IPS DF 4.7 (cell line): ENCODE measurements around the gene TOR4A.

ENCODE experiments used
- DNase-seq: peaks from one replicate; pipeline ENCODE4 v3.0.0-alpha.2; 2013; ENCODE audit warnings: low spot score; ENCODE audit errors: extremely low read depth

TOR4A gene

DNA sequence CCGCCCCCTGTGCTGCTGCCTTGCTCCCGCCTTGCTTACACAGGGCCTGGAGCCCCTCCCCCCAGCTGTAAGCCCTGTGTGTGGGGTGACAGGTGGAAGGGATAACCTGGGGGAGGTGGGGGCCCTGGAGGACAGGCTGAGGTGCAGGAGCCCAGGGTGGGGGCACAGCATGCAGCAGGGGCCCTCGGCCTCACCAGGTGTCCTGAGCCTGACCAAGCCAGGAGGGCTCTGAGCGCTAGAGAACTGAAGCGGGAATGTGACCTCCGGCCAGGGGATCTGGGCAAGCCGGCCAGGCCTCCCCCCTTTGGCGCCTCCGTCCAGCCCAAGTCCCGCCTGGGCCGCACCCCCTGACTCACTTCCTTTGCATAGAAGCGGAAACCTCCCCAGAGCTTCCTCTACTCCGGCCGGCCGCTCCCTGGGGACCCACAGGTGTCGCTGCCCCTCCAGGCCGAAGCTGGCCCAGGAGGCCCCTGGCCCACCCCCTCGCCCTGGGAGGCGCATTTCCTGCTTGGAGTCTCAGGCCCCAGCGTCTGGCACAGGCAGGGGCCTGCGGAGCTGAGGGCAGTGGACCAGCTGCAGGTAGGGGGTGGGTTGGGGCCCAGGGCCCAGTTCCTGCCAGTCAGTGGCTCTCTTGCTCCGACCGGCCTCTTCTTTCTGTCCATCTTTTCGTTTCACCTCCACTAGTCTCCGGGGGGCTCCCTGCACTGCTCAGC, at the start of gene TOR4A:
Gene TOR4A (plus strand): TSS at position 398 of the 713 bp plus-strand sequence. CDS start 964 bp downstream, outside the sequence.
- DNase-seq: no peak

DNA sequence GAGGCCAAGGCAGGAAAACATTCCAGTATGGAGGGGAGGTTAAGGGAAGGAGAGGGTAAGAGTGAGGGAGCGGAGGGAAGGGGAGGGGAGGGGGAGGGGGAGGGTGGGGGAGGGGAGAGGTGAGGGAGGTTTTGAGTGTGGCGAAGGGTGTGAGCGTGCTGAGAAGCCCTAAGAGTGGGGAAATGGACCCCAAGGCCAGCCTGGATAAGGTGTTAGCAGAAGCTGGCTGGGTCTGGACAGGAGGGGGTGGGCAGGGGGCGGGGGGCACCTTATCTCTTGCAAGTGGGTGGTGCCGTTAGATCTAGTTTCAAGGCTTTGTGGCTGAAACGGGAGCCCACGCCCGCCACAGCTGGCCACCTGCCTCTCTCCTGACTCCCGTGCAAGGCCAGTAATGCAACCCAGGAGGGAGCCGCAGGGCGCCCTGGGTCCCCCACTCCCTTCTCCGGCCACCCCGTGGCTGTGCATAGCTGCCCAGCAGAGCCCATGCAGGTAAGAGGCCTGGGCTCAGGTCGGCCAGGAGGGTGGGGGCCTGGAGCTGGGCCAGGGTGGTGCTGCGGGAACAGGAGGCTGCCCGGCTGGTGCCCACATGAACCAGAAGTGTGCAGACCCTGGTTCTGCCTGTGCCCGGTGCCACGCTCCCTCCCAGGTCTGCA, 49.5 kb upstream of the TOR4A start:
- no peak for DNase-seq

DNA sequence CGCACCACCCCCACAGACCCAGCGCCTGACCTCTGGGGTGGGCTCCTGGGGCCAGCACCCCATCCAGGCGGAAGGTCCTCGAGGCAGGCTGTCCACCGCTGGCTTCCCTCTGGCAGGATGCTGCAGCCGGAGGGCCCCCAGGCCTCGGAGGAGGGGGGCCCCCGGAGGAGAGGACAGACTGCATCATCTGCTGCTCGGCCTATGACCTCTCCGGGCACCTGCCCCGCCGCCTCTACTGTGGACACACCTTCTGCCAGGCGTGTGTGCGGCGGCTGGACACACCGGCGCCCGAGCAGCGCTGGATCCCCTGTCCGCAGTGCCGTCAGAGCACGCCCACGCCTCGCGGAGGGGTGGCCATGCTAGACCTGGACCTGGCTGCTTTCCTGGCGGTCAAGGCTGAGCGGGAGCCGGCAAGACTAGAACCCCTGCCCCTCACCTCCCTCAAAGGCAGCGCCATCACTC, 49.0 kb upstream of the TOR4A start:
- DNase-seq: no peak

DNA sequence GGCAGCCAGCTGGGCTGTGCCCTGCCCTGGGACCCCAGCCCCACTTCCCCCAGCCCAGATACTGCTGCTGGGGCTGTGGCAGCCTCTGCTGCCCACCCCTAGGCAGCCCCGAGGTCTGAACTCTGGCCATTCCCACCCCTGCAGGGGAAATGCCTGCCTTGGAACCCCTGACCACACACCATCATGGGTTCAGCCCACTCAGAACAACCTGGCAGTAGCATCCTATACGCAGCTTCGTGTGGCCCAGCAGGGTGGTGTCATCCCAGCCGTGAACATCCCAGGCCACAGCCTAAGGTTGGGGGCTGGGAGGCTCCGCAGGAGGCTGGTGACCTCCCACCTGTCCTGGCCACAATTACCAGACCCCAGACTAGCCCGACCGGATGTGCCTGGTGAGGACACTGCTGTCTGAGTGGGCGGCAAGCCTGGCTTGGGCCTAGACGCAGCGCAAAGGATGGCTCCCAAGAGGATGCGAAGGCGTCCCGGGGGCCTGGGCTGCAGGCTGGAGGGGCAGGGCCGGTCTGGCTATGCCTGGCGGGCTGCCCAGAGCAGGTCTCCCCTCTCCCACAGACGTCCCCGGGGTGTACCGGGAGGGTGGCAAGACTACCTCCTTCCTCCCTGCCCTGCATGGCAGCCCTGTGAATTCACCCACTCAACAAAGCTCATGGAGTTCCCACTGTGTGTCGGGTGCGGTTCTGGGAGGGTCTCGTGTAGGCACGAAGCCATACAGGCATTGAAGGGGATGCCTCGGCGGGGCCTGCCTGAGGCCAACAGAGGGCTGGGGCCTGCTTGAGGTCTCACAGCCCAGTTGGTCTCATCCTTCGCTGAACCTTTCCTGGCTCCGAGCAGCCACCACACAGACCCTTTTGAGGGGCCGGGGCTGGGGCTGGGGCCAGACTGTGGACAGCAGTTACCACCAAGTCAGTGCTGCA, 48.3 kb upstream of the TOR4A start:
- DNase-seq: no peak

DNA sequence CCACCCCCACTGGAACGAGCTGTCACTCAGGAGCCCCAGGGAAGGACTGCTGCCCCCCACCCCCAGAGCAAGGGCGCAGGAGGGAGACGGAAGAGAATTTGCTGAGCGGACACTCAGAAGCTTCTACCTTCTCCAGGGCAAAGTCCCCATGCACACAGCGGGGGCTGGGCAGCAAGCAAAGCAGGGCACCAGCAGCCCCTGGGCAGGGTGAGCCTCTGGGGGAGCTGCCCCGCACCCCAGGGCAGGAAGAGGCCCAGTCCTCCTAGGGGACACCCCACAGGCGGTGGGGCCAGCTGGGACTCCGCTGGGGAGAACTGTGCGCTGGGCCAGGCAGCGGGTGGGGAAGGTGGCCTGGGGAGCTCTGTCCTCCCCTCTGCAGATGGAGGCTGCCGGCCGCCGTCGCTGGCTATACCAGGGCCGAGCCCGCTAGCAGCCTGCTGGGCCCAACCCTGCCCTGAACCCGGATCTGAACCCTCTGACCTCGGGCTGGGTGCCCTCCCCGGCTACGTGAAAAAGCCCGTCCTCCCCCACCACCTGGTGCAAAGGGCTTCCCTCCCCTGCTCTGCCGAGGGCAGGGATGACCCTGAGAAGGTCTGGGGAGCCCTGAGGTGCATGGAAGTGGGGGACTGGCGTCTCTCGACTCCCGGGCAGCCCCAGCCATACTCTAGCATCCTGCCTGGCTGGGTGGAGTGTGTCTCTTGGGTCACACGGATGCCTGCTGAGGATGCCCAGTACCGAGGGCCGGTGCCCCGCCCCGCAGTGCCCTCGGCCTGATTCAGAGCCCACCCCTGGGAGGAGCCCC, 47.4 kb upstream of the TOR4A start:
- DNase-seq: no peak

DNA sequence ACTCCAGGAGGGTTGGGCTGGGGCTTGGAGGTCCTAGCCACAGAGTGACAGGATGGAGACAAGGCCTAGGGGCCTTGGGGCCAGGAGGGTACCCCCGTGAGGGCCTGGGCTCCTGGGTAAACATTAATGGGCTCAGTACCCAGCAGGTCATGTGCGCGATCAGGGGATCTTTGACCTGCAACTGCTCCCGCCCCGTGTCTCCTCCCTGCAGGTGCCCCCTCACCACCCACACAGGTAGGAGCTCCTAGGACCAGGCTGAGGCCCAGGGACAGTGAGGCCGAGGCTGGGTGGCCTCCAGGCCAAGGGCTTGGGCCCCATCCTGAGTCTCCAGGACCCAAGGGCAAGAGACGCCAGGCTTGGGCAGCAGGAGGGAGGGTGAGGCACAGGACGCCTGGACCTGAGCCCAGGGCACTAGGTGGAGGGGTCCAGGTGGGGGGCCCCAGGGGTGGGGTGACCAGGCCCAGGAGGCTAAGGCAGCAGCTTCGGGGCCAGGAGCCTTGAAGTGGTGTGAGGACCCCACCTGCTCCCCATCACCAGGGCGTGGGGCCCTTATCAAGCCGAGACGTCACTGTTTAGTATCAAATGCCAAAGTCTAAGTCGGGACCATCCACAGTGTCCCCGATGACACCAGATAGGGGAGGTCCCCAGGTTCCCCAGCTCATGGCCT, 46.7 kb upstream of the TOR4A start, which contains the start of gene SLC34A3:
Gene SLC34A3 (plus strand): TSS at position 197 of the 667 bp plus-strand sequence. CDS start 802 bp downstream, outside the sequence.
- no peak for DNase-seq

DNA sequence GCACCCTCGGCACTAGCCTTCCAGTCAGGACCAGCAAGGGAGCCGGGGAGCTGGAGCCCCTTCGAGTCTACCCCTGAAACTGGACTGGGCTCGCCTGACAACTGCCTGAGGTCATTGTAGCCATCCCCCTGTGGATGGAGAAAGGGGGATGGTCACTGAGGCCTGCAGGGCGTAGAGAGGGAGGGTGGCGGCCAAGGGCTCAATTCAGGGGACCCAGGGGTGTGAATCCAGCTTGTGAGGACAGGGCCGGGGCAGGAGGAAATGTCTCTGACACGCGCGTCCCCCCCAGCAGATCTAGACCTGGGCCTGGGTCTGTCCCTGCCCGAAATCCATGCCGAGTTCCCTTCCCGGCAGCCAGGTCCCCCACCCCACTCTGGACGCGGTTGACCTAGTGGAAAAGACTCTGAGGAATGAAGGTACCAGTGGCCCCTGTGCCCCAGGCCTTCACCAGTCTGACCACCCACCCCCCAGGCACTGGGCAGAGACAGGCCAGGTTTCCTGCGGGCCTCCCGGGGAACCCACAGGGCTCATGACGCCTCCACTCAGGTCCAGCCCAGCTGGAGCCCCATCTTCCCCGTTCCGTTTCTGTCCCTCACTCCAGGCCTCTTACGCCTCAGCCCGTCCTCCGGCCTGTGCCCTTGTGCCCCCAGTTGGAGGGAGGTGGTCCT, 46.0 kb upstream of the TOR4A start:
- no peak for DNase-seq

DNA sequence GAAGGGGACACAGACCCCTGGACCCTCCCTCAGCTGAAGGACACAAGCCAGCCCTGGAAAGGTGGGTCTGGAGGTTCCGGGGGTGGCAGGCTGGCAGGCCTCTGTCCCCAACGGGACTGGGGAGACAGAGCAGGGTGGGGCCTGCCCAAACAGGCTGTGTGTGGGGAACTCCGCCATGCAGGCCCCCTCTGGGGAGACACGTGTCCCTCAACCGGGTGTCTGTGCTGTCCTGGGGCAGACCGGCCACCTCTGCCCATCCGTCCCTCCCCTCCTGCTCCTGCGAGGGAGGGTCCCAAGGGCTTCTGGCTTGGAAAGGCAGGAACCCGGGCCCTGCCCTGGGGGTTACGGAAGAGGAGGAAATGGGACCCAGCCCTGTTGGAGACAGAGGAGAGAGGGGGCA, 45.4 kb upstream of the TOR4A start:
- no peak for DNase-seq

DNA sequence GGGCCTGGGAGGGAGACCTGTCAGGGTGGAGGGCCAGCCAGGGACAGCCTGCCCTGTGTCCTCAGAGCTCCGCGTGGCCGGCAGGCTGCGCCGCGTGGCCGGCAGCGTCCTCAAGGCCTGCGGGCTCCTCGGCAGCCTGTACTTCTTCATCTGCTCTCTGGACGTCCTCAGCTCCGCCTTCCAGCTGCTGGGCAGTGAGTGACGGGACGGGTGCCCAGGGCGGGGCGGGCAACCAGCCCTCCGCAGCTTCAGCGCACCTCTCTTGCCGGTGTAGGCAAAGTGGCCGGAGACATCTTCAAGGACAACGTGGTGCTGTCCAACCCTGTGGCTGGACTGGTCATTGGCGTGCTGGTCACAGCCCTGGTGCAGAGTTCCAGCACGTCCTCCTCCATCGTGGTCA, 45.0 kb upstream of the TOR4A start:
- DNase-seq: no peak

DNA sequence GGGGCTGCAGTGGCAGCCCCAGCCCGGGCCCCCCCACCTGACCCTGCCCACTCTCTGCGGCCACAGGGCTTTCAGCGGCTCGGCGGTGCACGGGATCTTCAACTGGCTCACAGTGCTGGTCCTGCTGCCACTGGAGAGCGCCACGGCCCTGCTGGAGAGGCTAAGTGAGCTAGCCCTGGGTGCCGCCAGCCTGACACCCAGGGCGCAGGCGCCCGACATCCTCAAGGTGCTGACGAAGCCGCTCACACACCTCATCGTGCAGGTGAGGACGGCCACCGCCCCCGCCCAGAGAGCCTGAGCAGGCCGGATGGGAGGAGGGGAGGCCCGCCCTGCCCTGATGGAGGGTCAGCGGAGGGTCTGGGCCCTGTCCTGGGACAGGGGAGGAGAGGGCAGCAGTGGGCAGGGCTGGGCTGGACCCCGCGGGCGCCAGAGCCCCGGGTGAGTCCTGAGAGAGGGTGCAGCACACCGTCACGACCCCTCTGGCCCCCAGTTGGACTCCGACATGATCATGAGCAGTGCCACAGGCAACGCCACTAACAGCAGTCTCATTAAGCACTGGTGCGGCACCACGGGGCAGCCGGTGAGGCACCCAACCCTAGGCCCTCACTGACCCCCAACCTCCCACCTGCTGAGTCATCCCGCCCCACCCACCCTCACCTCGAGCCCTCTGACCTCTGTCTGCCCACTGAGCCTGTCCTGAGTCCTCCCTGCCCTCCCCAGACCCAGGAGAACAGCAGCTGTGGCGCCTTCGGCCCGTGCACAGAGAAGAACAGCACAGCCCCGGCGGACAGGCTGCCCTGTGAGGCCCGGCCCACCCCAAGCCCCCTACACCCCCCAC, 44.2 kb upstream of the TOR4A start:
- no peak for DNase-seq

DNA sequence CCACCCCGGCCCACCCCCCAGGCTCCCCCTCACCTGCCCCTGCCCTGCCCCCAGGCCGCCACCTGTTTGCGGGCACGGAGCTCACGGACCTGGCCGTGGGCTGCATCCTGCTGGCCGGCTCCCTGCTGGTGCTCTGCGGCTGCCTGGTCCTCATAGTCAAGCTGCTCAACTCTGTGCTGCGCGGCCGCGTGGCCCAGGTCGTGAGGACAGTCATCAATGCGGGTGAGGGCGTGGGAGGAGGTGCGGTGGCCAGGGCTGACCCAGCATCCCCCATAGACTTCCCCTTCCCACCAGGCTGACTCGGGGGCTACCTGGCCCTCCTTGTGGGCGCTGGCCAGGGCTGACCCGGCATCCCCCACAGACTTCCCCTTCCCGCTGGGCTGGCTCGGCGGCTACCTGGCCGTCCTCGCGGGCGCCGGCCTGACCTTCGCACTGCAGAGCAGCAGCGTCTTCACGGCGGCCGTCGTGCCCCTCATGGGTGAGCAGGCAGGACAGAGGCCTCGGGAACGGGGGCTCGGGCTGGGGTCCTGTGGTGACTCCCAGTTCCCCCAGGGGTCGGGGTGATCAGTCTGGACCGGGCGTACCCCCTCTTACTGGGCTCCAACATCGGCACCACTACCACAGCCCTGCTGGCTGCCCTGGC, 43.4 kb upstream of the TOR4A start:
- DNase-seq: no peak

DNA sequence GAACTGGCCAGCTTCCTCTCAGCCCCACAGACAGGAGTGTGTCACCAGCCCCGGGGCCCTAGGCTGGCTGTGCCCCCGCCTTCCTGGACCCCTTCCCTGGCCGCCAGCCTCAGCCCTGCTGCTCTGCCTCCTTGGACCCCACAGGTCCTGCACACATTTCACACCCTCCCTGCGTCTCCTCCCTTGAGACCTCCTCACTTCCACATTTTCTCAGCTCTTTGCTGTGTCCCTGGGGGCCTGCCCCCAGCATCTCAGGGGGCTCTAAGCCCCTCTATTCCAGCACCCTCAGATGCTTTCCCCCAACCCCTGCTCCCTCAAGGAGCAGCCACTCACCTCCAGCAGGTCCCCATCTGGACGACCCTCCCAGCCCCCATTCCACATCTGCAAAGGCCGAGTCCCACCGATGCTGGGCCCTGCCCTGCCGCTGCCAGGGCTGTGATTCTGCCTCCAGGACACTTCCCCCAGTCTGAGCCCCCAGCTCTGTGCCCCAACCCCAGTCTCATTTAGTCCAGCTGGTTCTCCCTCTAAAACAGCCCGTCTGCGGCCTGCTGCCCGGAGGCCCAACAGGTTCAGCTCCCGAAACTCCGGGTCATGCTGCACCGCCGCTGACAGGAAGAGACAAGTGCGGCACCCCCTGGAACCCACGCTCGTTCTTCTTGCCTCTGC, 42.6 kb upstream of the TOR4A start:
- no peak for DNase-seq

DNA sequence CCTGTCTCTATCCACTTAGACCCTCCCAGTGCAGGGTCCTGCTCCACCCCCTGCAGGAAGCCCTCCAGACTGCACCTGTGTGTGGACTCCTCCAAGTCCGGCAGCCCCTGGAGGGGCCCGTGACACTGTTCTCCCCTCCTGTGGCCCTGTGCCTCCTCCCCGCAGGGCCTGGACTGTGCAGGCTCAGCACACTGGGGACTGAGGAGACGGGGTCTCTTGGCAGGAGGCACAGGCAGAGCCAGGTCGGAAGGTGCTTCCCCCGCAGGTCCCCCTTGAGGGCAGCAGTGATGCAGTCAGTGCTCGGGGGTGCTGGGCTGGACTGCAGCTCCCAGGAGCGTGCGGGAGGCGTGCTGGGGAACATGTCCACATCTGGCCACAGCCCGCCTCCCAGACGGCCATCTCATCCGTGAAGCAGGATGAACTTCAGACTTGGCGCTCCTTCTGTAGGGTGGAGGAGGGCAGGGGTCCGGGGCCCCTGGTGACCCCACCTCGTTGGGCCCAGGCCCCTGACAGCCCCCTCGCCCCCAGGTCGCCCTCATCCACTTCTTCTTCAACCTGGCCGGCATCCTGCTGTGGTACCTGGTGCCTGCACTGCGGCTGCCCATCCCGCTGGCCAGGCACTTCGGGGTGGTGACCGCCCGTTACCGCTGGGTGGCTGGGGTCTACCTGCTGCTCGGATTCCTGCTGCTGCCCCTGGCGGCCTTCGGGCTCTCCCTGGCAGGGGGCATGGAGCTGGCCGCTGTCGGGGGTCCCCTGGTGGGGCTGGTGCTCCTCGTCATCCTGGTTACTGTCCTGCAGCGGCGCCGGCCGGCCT, 41.9 kb upstream of the TOR4A start:
- no peak for DNase-seq

DNA sequence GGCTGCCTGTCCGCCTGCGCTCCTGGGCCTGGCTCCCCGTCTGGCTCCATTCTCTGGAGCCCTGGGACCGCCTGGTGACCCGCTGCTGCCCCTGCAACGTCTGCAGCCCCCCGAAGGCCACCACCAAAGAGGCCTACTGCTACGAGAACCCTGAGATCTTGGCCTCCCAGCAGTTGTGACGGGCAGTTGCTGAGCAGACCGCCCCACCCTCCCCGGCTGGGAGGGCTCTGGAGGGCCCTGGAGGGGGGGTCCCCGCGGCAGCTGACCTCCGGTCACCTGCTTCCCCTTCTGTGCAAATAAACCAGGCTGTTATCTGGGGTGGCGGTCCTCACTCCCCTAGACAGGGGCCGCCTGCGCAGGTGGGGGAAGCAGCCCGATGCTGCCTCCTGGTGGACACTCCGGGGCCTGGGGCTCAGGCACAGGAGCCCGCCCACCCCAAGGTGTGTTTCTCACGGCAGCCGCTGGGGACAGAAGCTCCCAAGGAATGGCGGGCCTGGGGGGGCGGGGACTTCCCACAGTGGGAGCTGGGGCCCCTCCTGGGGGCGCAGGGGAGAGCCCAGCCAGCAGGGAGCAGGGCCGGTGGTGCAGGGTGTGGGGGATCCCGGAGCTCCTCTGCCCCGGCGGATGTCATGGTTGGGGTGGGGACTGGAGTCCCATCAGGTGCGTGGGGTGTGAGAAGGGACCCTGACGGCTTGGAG, 41.1 kb upstream of the TOR4A start:
- no peak for DNase-seq

DNA sequence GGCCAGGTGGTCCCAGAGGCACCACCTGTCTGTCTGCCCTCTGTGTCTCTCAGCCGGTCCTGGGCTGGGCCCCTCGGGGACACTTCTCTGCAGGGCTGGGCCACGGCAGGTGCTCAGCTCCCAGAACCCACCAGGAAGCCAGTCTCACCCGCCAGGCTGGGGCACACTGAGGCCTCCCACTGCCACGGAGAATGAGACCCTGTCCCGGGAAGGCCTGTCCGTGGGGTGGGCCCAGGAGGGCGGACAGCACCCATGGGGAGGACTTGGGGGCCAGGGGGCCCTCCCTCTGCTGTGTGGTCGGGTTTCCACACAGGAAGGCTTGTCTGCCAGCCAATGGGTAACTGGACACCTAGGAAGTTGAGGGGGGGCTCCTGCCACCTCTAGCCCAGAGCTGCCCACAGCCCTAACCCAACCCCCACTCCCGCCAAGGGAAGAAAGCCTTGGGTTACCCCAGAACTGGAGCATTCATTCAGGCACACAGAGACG, 40.5 kb upstream of the TOR4A start:
- no peak for DNase-seq
